KMS-11 (cell line): ENCODE data around the gene PTPN5.

Experiments used
- H2AFZ ChIP-seq: fragments of 200-600 bp; sonication (generic); 2 replicates; pipeline ENCODE4 v1.6.1; 2016; ENCODE audit warnings: antibody characterized with exemption, mixed run types, low read depth
- H3K27ac ChIP-seq: fragments of 200-600 bp; sonication (generic); 2 replicates; pipeline ENCODE4 v1.6.1; 2016; ENCODE audit warnings: mild to moderate bottlenecking, mixed run types
- H3K27me3 ChIP-seq: fragments of 200-600 bp; sonication (generic); 2 replicates; pipeline ENCODE4 v1.6.1; 2017; ENCODE audit warnings: mild to moderate bottlenecking, low read depth, mixed run types, moderate library complexity; ENCODE audit not compliant: insufficient read depth
- H3K36me3 ChIP-seq: fragments of 200-600 bp; sonication (generic); 2 replicates; pipeline ENCODE4 v1.6.1; 2017; ENCODE audit warnings: mild to moderate bottlenecking, mixed run types; ENCODE audit not compliant: insufficient read depth
- H3K4me1 ChIP-seq: fragments of 200-600 bp; sonication (generic); 2 replicates; pipeline ENCODE4 v1.6.1; 2016; ENCODE audit warnings: mild to moderate bottlenecking, low read depth, mixed run types; ENCODE audit not compliant: poor library complexity, severe bottlenecking
- H3K4me2 ChIP-seq: fragments of 200-600 bp; sonication (generic); 2 replicates; pipeline ENCODE4 v1.7.0; 2016; ENCODE audit warnings: mild to moderate bottlenecking, mixed run types
- H3K4me3 ChIP-seq: fragments of 200-600 bp; sonication (generic); IDR thresholded peaks from 2 replicates; pipeline ENCODE4 v1.6.1; 2017; ENCODE audit warnings: low read depth, low read length, mixed read lengths; ENCODE audit not compliant: insufficient read depth
- H3K79me2 ChIP-seq: fragments of 200-600 bp; sonication (generic); 2 replicates; pipeline ENCODE4 v1.6.1; 2016; ENCODE audit warnings: low read depth, mixed run types; ENCODE audit not compliant: insufficient read depth
- H3K9ac ChIP-seq: fragments of 200-600 bp; sonication (generic); 2 replicates; pipeline ENCODE4 v1.6.1; 2016; ENCODE audit warnings: mild to moderate bottlenecking, mixed run types
- H4K20me1 ChIP-seq: fragments of 200-600 bp; sonication (generic); 2 replicates; pipeline ENCODE4 v1.6.1; 2016; ENCODE audit warnings: mild to moderate bottlenecking, mixed run types; ENCODE audit not compliant: insufficient read depth
- TF ChIP-seq, protein P1 (sequence below): fragments of 200-600 bp; sonication (generic); conservative IDR thresholded peaks from 2 replicates; pipeline ENCODE4 v1.6.1; 2017; ENCODE audit warnings: low read depth, mild to moderate bottlenecking, antibody characterized with exemption, low read length, moderate library complexity, mixed read lengths

PTPN5 gene

DNA sequence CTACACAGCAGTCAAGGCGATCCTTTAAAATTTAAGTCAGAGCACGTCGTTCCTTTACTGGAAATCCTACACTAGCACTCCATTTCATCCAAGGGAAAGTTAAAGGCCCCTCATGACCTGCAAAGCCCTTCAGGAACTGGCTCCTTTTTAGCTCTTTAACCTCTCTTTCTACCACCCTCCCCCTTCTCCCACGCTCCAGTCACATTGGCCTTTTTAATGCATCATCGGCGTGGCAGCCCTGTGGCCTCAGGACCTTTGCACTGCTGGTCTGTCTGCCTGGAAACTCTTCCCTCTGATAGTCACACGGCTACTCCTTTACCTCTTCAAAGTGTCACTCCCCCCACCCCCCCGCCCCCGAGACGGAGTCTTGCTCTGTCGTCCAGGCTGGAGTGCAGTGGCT is 1.2 kb upstream of the PTPN5 start:
- H3K4me2 ChIP-seq = no peak overlapping the region
- no peak overlapping the region for H3K27ac ChIP-seq
- no peak overlapping the region for H2AFZ ChIP-seq
- H4K20me1 ChIP-seq = no peaks in the 10 kb centered on the region
- no peaks in the 10 kb centered on the region for H3K79me2 ChIP-seq
- H3K27me3 ChIP-seq = no peaks in the 10 kb centered on the region
- H3K36me3 ChIP-seq = no peaks in the 10 kb centered on the region
- TF ChIP-seq, protein P1, sequence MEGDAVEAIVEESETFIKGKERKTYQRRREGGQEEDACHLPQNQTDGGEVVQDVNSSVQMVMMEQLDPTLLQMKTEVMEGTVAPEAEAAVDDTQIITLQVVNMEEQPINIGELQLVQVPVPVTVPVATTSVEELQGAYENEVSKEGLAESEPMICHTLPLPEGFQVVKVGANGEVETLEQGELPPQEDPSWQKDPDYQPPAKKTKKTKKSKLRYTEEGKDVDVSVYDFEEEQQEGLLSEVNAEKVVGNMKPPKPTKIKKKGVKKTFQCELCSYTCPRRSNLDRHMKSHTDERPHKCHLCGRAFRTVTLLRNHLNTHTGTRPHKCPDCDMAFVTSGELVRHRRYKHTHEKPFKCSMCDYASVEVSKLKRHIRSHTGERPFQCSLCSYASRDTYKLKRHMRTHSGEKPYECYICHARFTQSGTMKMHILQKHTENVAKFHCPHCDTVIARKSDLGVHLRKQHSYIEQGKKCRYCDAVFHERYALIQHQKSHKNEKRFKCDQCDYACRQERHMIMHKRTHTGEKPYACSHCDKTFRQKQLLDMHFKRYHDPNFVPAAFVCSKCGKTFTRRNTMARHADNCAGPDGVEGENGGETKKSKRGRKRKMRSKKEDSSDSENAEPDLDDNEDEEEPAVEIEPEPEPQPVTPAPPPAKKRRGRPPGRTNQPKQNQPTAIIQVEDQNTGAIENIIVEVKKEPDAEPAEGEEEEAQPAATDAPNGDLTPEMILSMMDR = no peak
- no peaks in the 10 kb centered on the region for H3K4me1 ChIP-seq
- H3K4me3 ChIP-seq = no peak overlapping the region
- H3K9ac ChIP-seq = no peak overlapping the region

DNA sequence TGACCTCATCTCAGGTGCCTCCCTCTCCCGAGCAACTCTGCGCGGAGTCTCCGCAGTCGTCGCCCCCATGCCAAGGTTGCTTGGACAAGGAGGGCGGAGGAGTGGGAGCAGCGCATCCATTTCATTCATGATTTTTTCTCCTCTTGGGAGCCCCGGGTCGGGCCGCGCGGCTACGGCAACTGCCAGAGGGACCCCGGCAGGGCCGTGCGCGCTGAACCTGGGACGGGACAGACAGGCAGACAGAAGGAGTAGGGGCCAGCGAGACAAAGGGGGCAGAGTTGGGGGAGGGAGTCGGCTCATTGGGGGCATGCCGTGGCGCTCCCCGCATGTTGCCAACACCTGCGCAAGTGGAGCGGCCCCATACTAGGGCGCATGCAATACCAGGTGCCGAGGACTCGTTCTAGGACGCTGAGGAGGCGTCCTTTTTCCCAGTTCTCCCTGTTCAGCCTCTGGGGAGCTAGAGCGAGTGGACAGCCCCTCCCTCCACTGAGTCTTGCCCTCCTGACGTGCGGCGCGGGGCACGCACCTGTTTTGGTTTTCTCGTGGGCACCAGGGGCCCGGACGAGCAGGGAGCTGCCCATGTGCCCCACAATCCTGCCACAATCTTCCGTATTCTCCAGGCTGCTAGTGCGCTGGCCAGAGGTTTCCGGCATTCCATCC is 501 bp upstream of the PTPN5 start:
- Histone ChIP-seq H3K9ac (no peak overlapping the region), H4K20me1 (no peaks in the 10 kb centered on the region), H3K4me3 (no peak overlapping the region), H3K79me2 (no peaks in the 10 kb centered on the region), H3K27ac (no peak overlapping the region), H3K4me2 (no peak overlapping the region), H3K27me3 (no peaks in the 10 kb centered on the region), H2AFZ (no peak overlapping the region), H3K4me1 (no peaks in the 10 kb centered on the region), H3K36me3 (no peaks in the 10 kb centered on the region)
- TF ChIP-seq, protein P1 = no peak

DNA sequence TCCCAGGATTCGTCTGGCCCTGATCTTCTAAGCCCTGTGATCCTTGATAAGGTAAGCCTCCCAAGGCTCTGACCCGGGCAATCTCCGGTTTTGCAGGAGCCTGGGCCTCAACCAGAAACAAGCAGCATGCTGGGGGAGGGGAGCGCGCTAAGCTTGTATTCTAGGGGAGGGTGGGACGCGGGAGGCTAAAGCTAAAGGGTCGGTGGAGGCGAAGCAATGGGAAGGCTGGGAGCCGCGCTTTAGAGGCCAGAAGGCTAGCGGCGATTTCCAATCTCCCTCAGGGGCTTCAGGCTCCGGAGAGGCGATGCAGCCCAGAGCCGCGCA is 753 bp downstream of the PTPN5 start:
- no peak overlapping the region for H3K4me2 ChIP-seq
- TF ChIP-seq, protein P1 = no peak
- H3K27ac ChIP-seq = no peak overlapping the region
- no peaks in the 10 kb centered on the region for H3K27me3 ChIP-seq
- no peaks in the 10 kb centered on the region for H3K36me3 ChIP-seq
- no peaks in the 10 kb centered on the region for H3K4me1 ChIP-seq
- H3K4me3 ChIP-seq = no peak overlapping the region
- no peak overlapping the region for H2AFZ ChIP-seq
- no peak overlapping the region for H3K9ac ChIP-seq
- no peaks in the 10 kb centered on the region for H3K79me2 ChIP-seq
- H4K20me1 ChIP-seq = no peaks in the 10 kb centered on the region

DNA sequence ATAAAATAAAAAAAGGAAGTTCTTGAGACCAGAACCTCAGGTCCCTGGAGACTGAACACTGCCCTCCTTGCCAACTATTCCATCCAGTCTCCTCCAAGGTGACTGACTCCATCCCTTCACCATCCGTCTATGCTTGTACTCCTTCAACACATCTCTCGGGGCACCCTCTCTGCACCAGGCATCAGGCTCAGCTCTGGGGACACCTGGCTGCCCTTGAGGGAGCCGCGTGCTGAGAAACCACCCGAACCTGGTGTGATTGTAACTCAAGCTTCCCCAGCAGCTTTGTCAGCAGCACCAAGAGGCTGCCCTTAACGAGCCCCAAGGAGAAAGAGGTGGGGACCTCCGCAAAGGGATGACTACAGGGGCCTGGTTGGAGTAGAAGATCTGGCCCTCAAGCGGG is 1.7 kb downstream of the PTPN5 start:
- Histone ChIP-seq H3K27ac (no peak overlapping the region), H3K4me1 (no peaks in the 10 kb centered on the region), H2AFZ (no peak overlapping the region), H3K27me3 (no peaks in the 10 kb centered on the region), H3K9ac (no peak overlapping the region), H4K20me1 (no peaks in the 10 kb centered on the region), H3K4me2 (no peak overlapping the region), H3K4me3 (no peak overlapping the region), H3K79me2 (no peaks in the 10 kb centered on the region), H3K36me3 (no peaks in the 10 kb centered on the region)
- TF ChIP-seq, protein P1 = no peak

DNA sequence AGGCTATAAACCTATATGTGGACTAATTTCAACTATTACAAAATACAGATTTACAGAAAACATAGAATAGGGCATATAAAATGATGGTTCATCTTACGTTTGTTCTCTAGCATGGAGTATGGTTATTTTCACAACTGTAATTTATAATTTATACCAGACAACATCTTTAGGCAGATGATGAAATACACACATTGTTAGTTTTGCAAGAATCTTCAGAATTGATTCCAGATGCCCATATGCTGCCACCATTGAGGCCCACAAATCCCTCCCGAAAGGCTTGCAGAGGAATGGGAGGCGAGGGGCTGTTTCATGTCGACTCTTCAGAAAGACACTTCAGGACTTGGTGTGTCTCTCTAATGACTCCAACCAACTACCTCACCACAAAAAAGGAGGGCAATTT is 6.2 kb downstream of the PTPN5 start:
- H3K27me3 ChIP-seq = no peaks in the 10 kb centered on the region
- H3K4me3 ChIP-seq = no peak overlapping the region
- H3K4me2 ChIP-seq = no peak overlapping the region
- no peak overlapping the region for H3K27ac ChIP-seq
- no peak overlapping the region for H2AFZ ChIP-seq
- no peak overlapping the region for H3K9ac ChIP-seq
- H3K4me1 ChIP-seq = no peaks in the 10 kb centered on the region
- no peaks in the 10 kb centered on the region for H3K79me2 ChIP-seq
- TF ChIP-seq, protein P1 = no peak
- no peaks in the 10 kb centered on the region for H3K36me3 ChIP-seq
- H4K20me1 ChIP-seq = no peaks in the 10 kb centered on the region
